ENCODE data around the gene HRK. TPM values are rescaled to one million over a fixed set of nuclear protein-coding genes. Genes with fewer than 3 reads are reported as not detected.

The HRK gene
- total RNA-seq, 1 experiment from 2014 or later: 2.6 TPM

DNA sequence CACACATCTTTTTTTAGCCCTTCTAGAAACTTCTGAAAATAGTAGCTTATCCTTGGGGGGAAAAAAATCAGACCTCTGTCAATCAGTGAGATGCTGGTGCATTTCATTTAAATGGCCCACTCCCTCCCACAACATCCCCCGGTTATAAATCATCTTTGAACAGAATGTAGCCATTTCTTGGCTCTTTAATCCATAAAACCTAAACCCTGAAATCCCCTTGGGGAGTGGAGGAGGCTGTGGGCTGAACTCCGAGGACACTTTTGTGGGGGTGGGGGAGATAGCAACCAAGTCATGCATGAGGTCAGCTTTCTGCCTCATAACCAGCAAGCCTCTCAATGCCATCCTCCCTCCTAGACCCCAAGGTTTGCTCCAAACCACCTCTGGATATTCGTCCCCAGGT is 21.0 kb downstream of the HRK start:
- DNase-seq: no peak
- Histone ChIP-seq H4K91ac (ENCODE audit: insufficient read length, low read depth, low read length) (no peak overlapping the region), H3T11ph (ENCODE audit: low read length) (no peak overlapping the region), H3K27me3 (ENCODE audit: insufficient read depth, low read length) (no peaks in the 10 kb centered on the region), H3K14ac (ENCODE audit: insufficient read depth, low read length) (no peak overlapping the region), H3K4me2 (ENCODE audit: insufficient read depth, insufficient read length, low read length) (no peak overlapping the region), H3K79me1 (ENCODE audit: insufficient read depth, low read depth, low read length, poor library complexity, severe bottlenecking) (no peaks in the 10 kb centered on the region), H3K23me2 (ENCODE audit: insufficient read length, low read depth, low read length, poor library complexity, severe bottlenecking) (no peaks in the 10 kb centered on the region), H3K23ac (ENCODE audit: insufficient read length, low read depth, low read length) (no peak overlapping the region), H2AK5ac (ENCODE audit: insufficient read length, low read length) (no peak overlapping the region), H3K9me3 (ENCODE audit: control insufficient read depth, low read depth, low read length) (no peaks in the 10 kb centered on the region), H3K18ac (ENCODE audit: insufficient read length, low read depth, low read length) (no peak overlapping the region), H3K56ac (ENCODE audit: insufficient read length, low read depth, low read length) (no peak overlapping the region), H2BK12ac (ENCODE audit: insufficient read length, low read depth, low read length) (no peak overlapping the region), H2BK5ac (ENCODE audit: insufficient read length, low read length) (no peak overlapping the region), H4K20me1 (ENCODE audit: control insufficient read depth, insufficient read depth, insufficient read length) (no peaks in the 10 kb centered on the region), H4K8ac (replicated peaks; ENCODE audit: insufficient read length, low read depth, low read length) (no peak overlapping the region), H3K4me1 (ENCODE audit: insufficient read depth, low read length) (no peaks in the 10 kb centered on the region), H3K27ac (ENCODE audit: insufficient read length, low read depth, low read length) (no peak overlapping the region), H3K9ac (ENCODE audit: extremely low read depth, insufficient read length, low read length) (no peak overlapping the region), H3K79me2 (ENCODE audit: insufficient read depth, low read length) (no peaks in the 10 kb centered on the region), H2BK120ac (ENCODE audit: low read depth, low read length, poor library complexity, severe bottlenecking) (no peak overlapping the region), H2AFZ (ENCODE audit: low read length) (no peak overlapping the region), H3K4ac (ENCODE audit: low read depth, low read length) (no peak overlapping the region), H4K5ac (ENCODE audit: insufficient read length, low read depth, low read length) (no peak overlapping the region), H2BK15ac (ENCODE audit: low read depth, low read length) (no peak overlapping the region), H2BK20ac (ENCODE audit: low read depth, low read length, poor library complexity, severe bottlenecking) (no peak overlapping the region)
- no CpG with 5 or more reads among the region's 3 CpGs for WGBS (ENCODE audit: extremely low coverage, insufficient read length, low lambda C conversion rate)
- no peak overlapping the region for H3K4me3 Mint-ChIP-seq
- TF ChIP-seq, protein P1, sequence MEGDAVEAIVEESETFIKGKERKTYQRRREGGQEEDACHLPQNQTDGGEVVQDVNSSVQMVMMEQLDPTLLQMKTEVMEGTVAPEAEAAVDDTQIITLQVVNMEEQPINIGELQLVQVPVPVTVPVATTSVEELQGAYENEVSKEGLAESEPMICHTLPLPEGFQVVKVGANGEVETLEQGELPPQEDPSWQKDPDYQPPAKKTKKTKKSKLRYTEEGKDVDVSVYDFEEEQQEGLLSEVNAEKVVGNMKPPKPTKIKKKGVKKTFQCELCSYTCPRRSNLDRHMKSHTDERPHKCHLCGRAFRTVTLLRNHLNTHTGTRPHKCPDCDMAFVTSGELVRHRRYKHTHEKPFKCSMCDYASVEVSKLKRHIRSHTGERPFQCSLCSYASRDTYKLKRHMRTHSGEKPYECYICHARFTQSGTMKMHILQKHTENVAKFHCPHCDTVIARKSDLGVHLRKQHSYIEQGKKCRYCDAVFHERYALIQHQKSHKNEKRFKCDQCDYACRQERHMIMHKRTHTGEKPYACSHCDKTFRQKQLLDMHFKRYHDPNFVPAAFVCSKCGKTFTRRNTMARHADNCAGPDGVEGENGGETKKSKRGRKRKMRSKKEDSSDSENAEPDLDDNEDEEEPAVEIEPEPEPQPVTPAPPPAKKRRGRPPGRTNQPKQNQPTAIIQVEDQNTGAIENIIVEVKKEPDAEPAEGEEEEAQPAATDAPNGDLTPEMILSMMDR (conservative IDR thresholded peaks at IDR 0.05): no peak
- H3K36me3 Mint-ChIP-seq (ENCODE audit: insufficient read depth in 1 of 3, low read depth in 3 of 3): no peaks in the 10 kb centered on the region; a peak in 1 of 7 replicates
- H3K9me3 Mint-ChIP-seq: no peaks in the 10 kb centered on the region
- no peak overlapping the region; a peak in 1 of 7 replicates for H3K27ac Mint-ChIP-seq
- peaks cover 9 to 22% of the 10 kb centered on the region in 2 experiments for H3K4me1 Mint-ChIP-seq
- H3K27me3 Mint-ChIP-seq (ENCODE audit: low read depth): peaks cover 2% of the 10 kb centered on the region
